Measurements from ENCODE around the gene TRDMT1.

The TRDMT1 gene

GRCh38 chr10:17144032-17144431 lies 57.4 kb downstream of the TRDMT1 start:
- H3K4me3 ChIP-seq (replicated peaks in 1 of 2; ENCODE audit: low read depth in 2 of 2, low read length in 2 of 2) = no peak overlapping the region
- DNase-seq (ENCODE audit: low read depth in 2 of 2) = no peak
- no peak for TF ChIP-seq CTCF (IDR thresholded peaks at IDR 0.05; ENCODE audit: low read depth, low read length)

GRCh38 chr10:17143055-17143690 lies 58.3 kb downstream of the TRDMT1 start:
- no peak for TF ChIP-seq CTCF (IDR thresholded peaks at IDR 0.05; ENCODE audit: low read depth, low read length)
- H3K4me3 ChIP-seq (replicated peaks in 1 of 2; ENCODE audit: low read depth in 2 of 2, low read length in 2 of 2) = no peak overlapping the region
- DNase-seq (ENCODE audit: low read depth in 2 of 2) = peak in 1 of 2 donors; percentile 9

- no peak overlapping the region for H3K4me3 ChIP-seq (replicated peaks in 1 of 2; ENCODE audit: low read depth in 2 of 2, low read length in 2 of 2)
- no peak for TF ChIP-seq CTCF (IDR thresholded peaks at IDR 0.05; ENCODE audit: low read depth, low read length)
- DNase-seq (ENCODE audit: low read depth in 2 of 2) = no peak
These were observed 59.8 kb downstream of the TRDMT1 start for GRCh38 chr10:17141504-17142229.

GRCh38 chr10:17140386-17140761 lies 61.1 kb downstream of the TRDMT1 start:
- no peak overlapping the region for H3K4me3 ChIP-seq (replicated peaks in 1 of 2; ENCODE audit: low read depth in 2 of 2, low read length in 2 of 2)
- no peak for DNase-seq (ENCODE audit: low read depth in 2 of 2)
- no peak for TF ChIP-seq CTCF (IDR thresholded peaks at IDR 0.05; ENCODE audit: low read depth, low read length)

GRCh38 chr10:17138460-17139042 lies 62.9 kb downstream of the TRDMT1 start:
- no peak overlapping the region for H3K4me3 ChIP-seq (replicated peaks in 1 of 2; ENCODE audit: low read depth in 2 of 2, low read length in 2 of 2)
- DNase-seq (ENCODE audit: low read depth in 2 of 2) = no peak
- TF ChIP-seq CTCF (IDR thresholded peaks at IDR 0.05; ENCODE audit: low read depth, low read length) = no peak

- no peak for TF ChIP-seq CTCF (IDR thresholded peaks at IDR 0.05; ENCODE audit: low read depth, low read length)
- DNase-seq (ENCODE audit: low read depth in 2 of 2) = no peak
- no peak overlapping the region for H3K4me3 ChIP-seq (replicated peaks in 1 of 2; ENCODE audit: low read depth in 2 of 2, low read length in 2 of 2)
These were observed 66.7 kb downstream of the TRDMT1 start for GRCh38 chr10:17134737-17135260.
